Suppressor macrophage treated with lipopolysaccharide for 4 hours (primary cell): ENCODE results near the gene CFDP1.

Experiments used
- DNase-seq: peaks from one replicate; pipeline ENCODE4 v3.0.0-alpha.2; 2020

CFDP1 gene

GRCh38 chr16:75315539-75316306 is 117.6 kb downstream of the CFDP1 start:
- DNase-seq: no peak

GRCh38 chr16:75312875-75313274 is 120.4 kb downstream of the CFDP1 start:
- no peak for DNase-seq

GRCh38 chr16:75311383-75311938 is 121.8 kb downstream of the CFDP1 start:
- no peak for DNase-seq

GRCh38 chr16:75310541-75310940 is 122.8 kb downstream of the CFDP1 start:
- DNase-seq: no peak

GRCh38 chr16:75309899-75310430 is 123.3 kb downstream of the CFDP1 start:
- DNase-seq: no peak

- DNase-seq: no peak
Measured at GRCh38 chr16:75309156-75309555, 124.1 kb downstream of the CFDP1 start.

- no peak for DNase-seq
Measured at GRCh38 chr16:75308011-75308410, 125.3 kb downstream of the CFDP1 start.

GRCh38 chr16:75307506-75307905 is 125.8 kb downstream of the CFDP1 start:
- no peak for DNase-seq

- DNase-seq: peak; percentile 31
Measured at GRCh38 chr16:75306099-75306762, 127.1 kb downstream of the CFDP1 start.

- peak; percentile 97 for DNase-seq
Measured at GRCh38 chr16:75305364-75306098, 127.8 kb downstream of the CFDP1 start.

GRCh38 chr16:75304521-75305363 is 128.6 kb downstream of the CFDP1 start:
- DNase-seq: peak; percentile 23

- DNase-seq: no peak
Measured at GRCh38 chr16:75301804-75302203, 131.5 kb downstream of the CFDP1 start.

- DNase-seq: no peak
Measured at GRCh38 chr16:75298267-75298666, 135.0 kb downstream of the CFDP1 start.

GRCh38 chr16:75296606-75297005 is 136.7 kb downstream of the CFDP1 start:
- no peak for DNase-seq

- DNase-seq: no peak
Measured at GRCh38 chr16:75294773-75295459, 138.4 kb downstream of the CFDP1 start.

GRCh38 chr16:75293772-75294171 is 139.5 kb downstream of the CFDP1 start:
- DNase-seq: no peak

- no peak for DNase-seq
Measured at GRCh38 chr16:75293173-75293572, 140.1 kb downstream of the CFDP1 start.

- no peak for DNase-seq
Measured at GRCh38 chr16:75292691-75293090, 140.6 kb downstream of the CFDP1 start.

GRCh38 chr16:75289189-75289588 is 144.1 kb downstream of the CFDP1 start:
- peak; percentile 13 for DNase-seq

GRCh38 chr16:75288596-75289120 is 144.6 kb downstream of the CFDP1 start:
- no peak for DNase-seq

GRCh38 chr16:75288181-75288580 is 145.1 kb downstream of the CFDP1 start:
- DNase-seq: peak; percentile 16
